BLaER1 (cell line): ENCODE data around the gene IREB2.
"Not testable (repeated sequence)": the region's sequence is repeated elsewhere in the genome, so short reads cannot be mapped to it uniquely, and the experiment has no call there.

Experiments
- H3K27ac ChIP-seq: shearing (Covaris generic); formaldehyde crosslinking; 2 replicates; pipeline ENCODE4 v1.8.1; 2022
- H3K27me3 ChIP-seq: shearing (Covaris generic); formaldehyde crosslinking; 2 replicates; pipeline ENCODE4 v1.8.1; 2022
- H3K36me3 ChIP-seq: shearing (Covaris generic); formaldehyde crosslinking; 2 replicates; pipeline ENCODE4 v1.8.1; 2022
- H3K4me1 ChIP-seq: shearing (Covaris generic); formaldehyde crosslinking; 2 replicates; pipeline ENCODE4 v1.8.1; 2022
- H3K4me2 ChIP-seq: shearing (Covaris generic); formaldehyde crosslinking; 2 replicates; pipeline ENCODE4 v1.8.1; 2022
- H3K4me3 ChIP-seq: shearing (Covaris generic); formaldehyde crosslinking; 2 replicates; pipeline ENCODE4 v1.8.1; 2022
- H3K9ac ChIP-seq: shearing (Covaris generic); formaldehyde crosslinking; 2 replicates; pipeline ENCODE4 v1.8.1; 2022
- H3K9me3 ChIP-seq: shearing (Covaris generic); formaldehyde crosslinking; 2 replicates; pipeline ENCODE4 v1.8.1; 2022
- H4K20me1 ChIP-seq: shearing (Covaris generic); formaldehyde crosslinking; 2 replicates; pipeline ENCODE4 v1.8.1; 2022
- Cebpa-rat ChIP-seq: shearing (Covaris generic); IDR thresholded peaks from 2 replicates; pipeline ENCODE4 v1.8.1; 2022

Gene IREB2

DNA sequence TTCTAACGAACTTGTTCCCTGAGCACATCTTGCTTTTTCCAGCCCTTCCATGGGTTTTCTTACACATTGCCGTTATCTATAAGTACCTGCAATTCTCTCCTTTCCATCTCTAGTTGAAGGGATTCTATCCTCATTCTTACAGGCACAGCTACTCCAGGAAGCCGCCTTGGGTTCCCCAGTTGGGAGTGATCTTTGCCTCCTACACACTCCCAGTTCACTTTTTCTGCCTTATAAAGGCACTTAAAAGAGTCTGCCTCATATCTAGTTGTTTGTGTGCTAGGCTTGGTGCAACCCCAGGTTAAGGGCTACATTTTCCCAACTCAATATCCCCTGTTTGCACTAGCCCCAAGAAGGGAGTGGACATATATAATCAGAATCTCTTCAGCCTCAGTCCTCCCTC is 44.0 kb upstream of the IREB2 start:
- no peaks in the 10 kb centered on the region for H3K27me3 ChIP-seq
- no peak overlapping the region for H3K4me3 ChIP-seq
- no peaks in the 10 kb centered on the region for H3K36me3 ChIP-seq
- no peak overlapping the region for H3K9ac ChIP-seq
- H4K20me1 ChIP-seq, result no peaks in the 10 kb centered on the region
- H3K4me1 ChIP-seq, result no peaks in the 10 kb centered on the region
- H3K27ac ChIP-seq, result no peak overlapping the region
- H3K4me2 ChIP-seq, result no peak overlapping the region
- no peaks in the 10 kb centered on the region for H3K9me3 ChIP-seq
- no peak for TF ChIP-seq Cebpa-rat

DNA sequence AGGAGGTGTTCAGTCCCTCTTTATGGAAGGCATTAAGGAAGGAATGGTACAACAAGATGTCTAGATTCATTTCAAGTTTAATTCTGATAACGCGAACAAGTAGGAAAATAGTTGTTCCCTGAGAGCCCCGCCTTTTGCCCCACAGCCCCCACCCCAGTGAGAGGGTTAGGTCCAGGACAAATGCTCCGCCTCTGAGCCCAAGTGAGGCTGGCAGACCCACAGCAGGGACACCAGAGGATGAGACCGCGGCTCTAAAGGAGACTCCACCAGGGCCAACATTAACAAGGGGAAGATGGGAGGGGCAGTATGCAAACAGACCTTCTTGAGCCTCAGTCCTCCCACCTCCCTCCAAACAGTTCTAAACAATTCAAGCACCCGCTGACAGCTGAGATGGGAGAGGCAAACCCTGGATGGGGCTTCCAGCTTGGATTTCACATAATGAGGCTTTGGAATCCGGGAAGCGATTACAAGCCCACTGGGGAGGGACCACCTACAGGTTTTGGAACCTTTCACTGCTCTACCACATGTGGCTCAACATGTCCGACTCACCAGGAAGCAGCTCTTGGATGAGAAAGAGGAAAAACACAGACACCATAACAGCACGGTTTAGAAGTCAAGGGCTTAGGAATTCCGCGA is 42.9 kb upstream of the IREB2 start:
- TF ChIP-seq Cebpa-rat, result no peak
- no peaks in the 10 kb centered on the region for H4K20me1 ChIP-seq
- H3K4me1 ChIP-seq, result no peaks in the 10 kb centered on the region
- no peak overlapping the region for H3K9ac ChIP-seq
- H3K27me3 ChIP-seq, result no peaks in the 10 kb centered on the region
- H3K9me3 ChIP-seq, result no peaks in the 10 kb centered on the region
- no peak overlapping the region for H3K27ac ChIP-seq
- H3K4me3 ChIP-seq, result no peak overlapping the region
- no peak overlapping the region for H3K4me2 ChIP-seq
- no peaks in the 10 kb centered on the region for H3K36me3 ChIP-seq

DNA sequence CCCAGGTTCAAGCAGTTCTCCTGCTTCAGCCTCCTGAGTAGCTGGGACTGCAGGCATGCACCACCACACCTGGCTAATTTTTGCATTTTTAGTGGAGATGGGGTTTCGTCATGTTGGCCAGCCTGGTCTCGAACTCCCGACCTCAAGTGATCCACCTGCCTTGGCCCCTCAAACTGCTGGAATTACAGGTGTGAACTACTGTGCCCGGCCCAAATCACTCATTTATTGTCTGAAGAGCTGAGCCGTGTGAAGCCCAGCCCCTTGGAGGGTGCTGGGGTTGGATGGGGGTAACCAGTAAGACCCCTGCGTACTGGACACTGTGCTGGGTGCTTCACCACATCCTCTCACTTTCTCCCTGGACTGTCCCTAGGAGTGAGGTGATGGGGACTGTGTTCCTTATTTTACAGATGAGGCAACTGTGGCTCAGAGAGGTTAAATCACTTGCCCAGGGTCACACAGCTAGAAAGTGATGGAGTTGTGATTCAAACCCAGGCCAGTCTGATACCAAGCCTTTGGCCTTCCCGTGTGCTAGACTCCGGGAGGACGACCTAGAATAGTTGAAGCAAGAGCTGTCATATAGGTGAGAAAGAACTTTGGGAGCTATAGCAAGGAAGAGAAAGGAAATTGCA is 41.7 kb upstream of the IREB2 start:
- no peaks in the 10 kb centered on the region for H3K9me3 ChIP-seq

DNA sequence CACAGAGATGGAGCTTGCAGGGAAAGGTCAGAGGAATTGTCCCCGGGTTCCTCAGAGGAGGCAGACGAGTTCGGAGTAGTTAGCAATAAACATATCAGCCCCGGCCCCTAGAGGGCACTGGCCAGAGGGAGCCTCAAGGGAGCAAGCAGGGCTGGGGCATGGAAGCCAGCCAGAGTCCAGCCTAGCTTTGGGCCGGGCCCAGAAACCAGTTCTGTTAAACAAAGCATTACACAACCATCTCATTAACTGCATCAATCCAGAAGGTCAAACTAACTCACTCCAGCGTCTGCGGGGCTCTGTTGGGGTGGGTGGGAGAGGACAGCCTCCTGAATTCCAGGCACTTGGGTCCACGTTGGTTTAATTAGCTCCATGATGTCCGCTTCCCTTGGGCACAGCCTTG is 41.0 kb upstream of the IREB2 start:
- H3K36me3 ChIP-seq, result no peaks in the 10 kb centered on the region
- no peaks in the 10 kb centered on the region for H3K4me1 ChIP-seq
- H4K20me1 ChIP-seq, result no peaks in the 10 kb centered on the region
- H3K4me2 ChIP-seq, result no peak overlapping the region
- no peak for TF ChIP-seq Cebpa-rat
- H3K9me3 ChIP-seq, result no peaks in the 10 kb centered on the region
- no peak overlapping the region for H3K4me3 ChIP-seq
- no peak overlapping the region for H3K27ac ChIP-seq
- no peaks in the 10 kb centered on the region for H3K27me3 ChIP-seq
- H3K9ac ChIP-seq, result no peak overlapping the region

More for the DNA sequence above, 41.7 kb upstream of the IREB2 start:
- H3K36me3 ChIP-seq, result no peaks in the 10 kb centered on the region
- H3K4me3 ChIP-seq, result no peak overlapping the region
- TF ChIP-seq Cebpa-rat, result no peak
- no peak overlapping the region for H3K27ac ChIP-seq
- H3K4me1 ChIP-seq, result no peaks in the 10 kb centered on the region
- no peaks in the 10 kb centered on the region for H4K20me1 ChIP-seq
- no peaks in the 10 kb centered on the region for H3K27me3 ChIP-seq
- no peak overlapping the region for H3K4me2 ChIP-seq
- H3K9ac ChIP-seq, result no peak overlapping the region

DNA sequence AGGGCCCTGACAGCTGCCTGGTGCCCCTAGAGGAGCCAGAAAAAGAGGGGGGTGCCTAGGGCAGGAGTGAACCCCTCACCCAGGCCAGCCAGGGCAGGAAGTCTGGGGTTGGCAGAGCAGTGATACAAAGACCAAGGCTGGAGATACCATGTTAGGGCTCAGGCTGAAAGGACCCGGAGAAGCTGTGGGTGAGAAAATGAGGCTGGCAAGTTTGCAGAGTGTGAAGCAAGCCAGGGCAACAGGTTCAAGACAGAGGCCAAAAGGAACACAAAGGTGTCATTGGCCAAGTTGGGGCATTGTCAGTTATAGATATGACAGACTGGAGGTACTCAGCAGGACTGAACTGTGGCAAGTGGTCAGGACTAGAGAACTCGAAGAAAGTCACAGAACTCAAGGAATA is 40.6 kb upstream of the IREB2 start:
- no peak for TF ChIP-seq Cebpa-rat
- no peaks in the 10 kb centered on the region for H3K4me1 ChIP-seq
- H3K4me3 ChIP-seq, result no peak overlapping the region
- no peaks in the 10 kb centered on the region for H3K9me3 ChIP-seq
- no peaks in the 10 kb centered on the region for H3K27me3 ChIP-seq
- H4K20me1 ChIP-seq, result no peaks in the 10 kb centered on the region
- H3K36me3 ChIP-seq, result no peaks in the 10 kb centered on the region
- H3K27ac ChIP-seq, result no peak overlapping the region
- H3K4me2 ChIP-seq, result no peak overlapping the region
- no peak overlapping the region for H3K9ac ChIP-seq

DNA sequence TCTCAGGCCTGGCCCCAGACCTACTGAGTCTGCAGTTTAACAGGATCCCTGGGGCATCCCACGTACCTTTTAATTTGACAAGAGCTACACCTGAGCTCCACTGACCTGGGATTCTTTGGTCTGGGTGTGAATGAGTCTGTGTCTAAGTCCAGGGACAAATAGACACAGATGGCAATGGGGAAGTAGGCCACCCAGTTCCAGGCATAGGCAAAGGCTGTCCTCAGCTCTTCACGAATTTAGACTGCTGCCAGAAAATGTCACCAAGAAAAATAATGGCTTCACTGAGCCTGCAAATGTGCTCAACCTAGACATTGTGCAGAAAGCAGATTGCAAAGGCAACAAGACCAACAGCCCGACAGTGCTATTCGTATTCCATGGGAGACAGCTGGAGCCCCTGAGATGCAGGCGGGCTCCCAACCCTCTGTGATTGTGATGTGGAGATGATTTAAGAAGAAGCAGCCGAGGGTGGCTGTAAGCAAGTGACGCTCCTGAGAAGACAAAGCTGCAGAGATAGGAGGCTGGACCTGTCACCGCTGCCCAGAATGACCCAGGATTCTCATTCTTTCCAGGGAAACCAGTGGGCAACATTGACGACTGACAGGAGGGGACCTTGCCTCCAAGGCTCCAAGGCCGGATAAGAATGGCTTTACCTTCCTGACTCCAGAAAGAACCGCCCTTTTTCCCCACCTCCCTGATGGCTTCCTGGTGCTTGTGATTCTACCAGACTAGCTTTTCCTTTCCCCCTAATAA is 39.8 kb upstream of the IREB2 start:
- no peaks in the 10 kb centered on the region for H3K4me1 ChIP-seq
- no peak overlapping the region for H3K9ac ChIP-seq
- no peak overlapping the region for H3K27ac ChIP-seq
- H3K27me3 ChIP-seq, result no peaks in the 10 kb centered on the region
- H3K4me2 ChIP-seq, result no peak overlapping the region
- H3K9me3 ChIP-seq, result no peaks in the 10 kb centered on the region
- no peaks in the 10 kb centered on the region for H3K36me3 ChIP-seq
- no peaks in the 10 kb centered on the region for H4K20me1 ChIP-seq
- no peak overlapping the region for H3K4me3 ChIP-seq
- no peak for TF ChIP-seq Cebpa-rat

DNA sequence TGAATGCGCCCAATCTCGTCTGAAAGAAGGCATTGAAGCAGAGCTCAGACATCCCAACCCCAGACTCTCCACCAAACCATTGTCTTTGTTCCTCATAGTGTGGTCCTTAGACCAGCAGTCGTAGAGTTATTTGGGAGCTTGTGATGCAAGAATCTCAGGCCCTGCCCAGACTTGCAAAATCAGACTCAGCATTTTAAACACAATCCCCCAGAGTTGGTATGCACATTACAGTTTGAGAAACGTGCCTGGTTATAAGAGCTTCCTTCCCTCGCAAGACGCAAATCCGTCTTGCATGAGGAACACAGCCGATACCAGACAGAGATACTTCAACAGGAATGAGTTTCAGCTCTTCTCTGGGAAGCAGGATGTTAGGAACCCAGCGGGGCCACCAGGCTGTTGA is 38.9 kb upstream of the IREB2 start:
- Histone ChIP-seq H3K27ac (no peak overlapping the region), H3K36me3 (no peaks in the 10 kb centered on the region), H3K9me3 (no peaks in the 10 kb centered on the region), H3K4me1 (no peaks in the 10 kb centered on the region), H3K4me2 (no peak overlapping the region), H3K27me3 (no peaks in the 10 kb centered on the region), H4K20me1 (no peaks in the 10 kb centered on the region), H3K9ac (no peak overlapping the region), H3K4me3 (no peak overlapping the region)
- no peak for TF ChIP-seq Cebpa-rat

DNA sequence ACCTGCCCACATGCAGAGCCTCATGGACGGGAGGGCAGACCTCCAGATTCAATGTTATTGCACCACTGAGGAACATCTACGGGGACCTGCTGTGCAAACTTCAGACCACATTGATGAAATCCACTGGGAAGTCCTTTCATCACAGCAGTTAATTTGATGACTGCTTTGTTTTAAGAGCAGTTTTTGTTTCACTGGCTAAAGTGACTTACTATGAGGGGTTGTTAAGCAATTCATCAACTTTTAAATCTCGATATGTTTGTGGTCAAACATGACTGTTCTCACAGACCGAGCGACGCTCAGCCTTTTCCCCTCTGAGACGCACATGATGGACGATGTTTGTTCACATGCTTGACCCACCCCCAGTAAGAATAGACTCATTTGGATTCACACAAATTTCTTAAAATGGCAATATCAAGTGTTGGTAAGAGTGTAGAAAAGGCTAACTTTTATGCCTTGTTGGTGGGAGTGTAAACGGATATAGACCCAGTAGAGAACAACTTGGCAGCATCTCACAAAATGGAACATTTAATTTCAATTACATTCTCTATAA is 35.9 kb upstream of the IREB2 start:
- no peak overlapping the region for H3K4me2 ChIP-seq
- no peak overlapping the region for H3K27ac ChIP-seq
- no peaks in the 10 kb centered on the region for H4K20me1 ChIP-seq
- H3K4me3 ChIP-seq, result no peak overlapping the region
- H3K9ac ChIP-seq, result no peak overlapping the region
- H3K9me3 ChIP-seq, result peaks cover 14% of the 10 kb centered on the region
- no peak for TF ChIP-seq Cebpa-rat
- no peaks in the 10 kb centered on the region for H3K4me1 ChIP-seq
- no peaks in the 10 kb centered on the region for H3K36me3 ChIP-seq
- no peaks in the 10 kb centered on the region for H3K27me3 ChIP-seq

DNA sequence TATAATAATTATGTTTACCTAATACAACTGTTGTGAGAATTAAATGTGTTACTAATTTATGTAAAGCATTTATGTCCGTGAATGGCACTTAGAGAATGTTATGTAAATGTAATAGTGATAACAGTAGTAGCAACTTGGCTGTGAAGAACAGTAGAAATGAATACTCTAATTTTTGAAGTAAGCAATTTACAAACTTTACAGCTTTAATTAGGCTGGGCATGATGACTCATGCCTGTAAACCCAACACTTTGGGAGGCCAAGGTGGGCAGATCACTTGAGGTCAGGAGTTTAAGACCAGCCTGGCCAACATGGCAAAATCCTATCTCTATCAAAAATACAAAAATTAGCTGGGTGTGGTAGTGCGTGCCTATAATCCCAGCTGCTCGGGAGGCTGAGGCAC is 33.9 kb upstream of the IREB2 start:
- TF ChIP-seq Cebpa-rat, result no peak
- no peak overlapping the region for H3K4me2 ChIP-seq
- H3K36me3 ChIP-seq, result no peaks in the 10 kb centered on the region
- H3K27ac ChIP-seq, result no peak overlapping the region
- H3K27me3 ChIP-seq, result no peaks in the 10 kb centered on the region
- no peak overlapping the region for H3K4me3 ChIP-seq
- H3K9me3 ChIP-seq, result peaks cover 14% of the 10 kb centered on the region
- H4K20me1 ChIP-seq, result no peaks in the 10 kb centered on the region
- H3K4me1 ChIP-seq, result no peaks in the 10 kb centered on the region
- no peak overlapping the region for H3K9ac ChIP-seq

DNA sequence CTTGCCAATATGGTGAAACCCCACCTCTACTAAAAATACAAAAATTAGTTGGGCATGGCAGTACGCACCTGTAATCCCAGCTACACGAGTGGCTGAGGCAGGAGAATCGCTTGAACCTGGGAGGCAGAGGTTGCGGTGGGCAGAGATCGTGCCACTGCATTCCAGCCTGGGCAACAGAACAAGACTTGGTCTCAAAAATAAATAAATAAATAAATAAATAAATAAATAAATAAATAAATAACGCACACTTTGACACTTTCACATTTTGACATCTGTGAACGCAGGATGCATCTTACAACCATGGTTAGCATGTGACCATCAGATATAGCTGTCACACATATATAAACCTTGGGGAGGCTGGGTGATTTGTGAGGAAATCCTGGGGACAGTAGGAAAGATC is 33.2 kb upstream of the IREB2 start:
- H4K20me1 ChIP-seq, H3K4me2 ChIP-seq, H3K27me3 ChIP-seq, H3K27ac ChIP-seq, H3K4me1 ChIP-seq, H3K9ac ChIP-seq, H3K36me3 ChIP-seq, H3K4me3 ChIP-seq: not testable (repeated sequence)
- H3K9me3 ChIP-seq, result peaks cover 14% of the 10 kb centered on the region
